Measurements from ENCODE around the gene CPEB3.
"Not testable (repeated sequence)": the region's sequence is repeated elsewhere in the genome, so short reads cannot be mapped to it uniquely, and the experiment has no call there.

The CPEB3 gene

GRCh38 chr10:92267343-92267742 lies 23.5 kb downstream of the CPEB3 start:
- no peak for DNase-seq

- DNase-seq = no peak
Observed at GRCh38 chr10:92265687-92266258, 25.1 kb downstream of the CPEB3 start.

- no peak for DNase-seq
Observed at GRCh38 chr10:92264249-92264648, 26.6 kb downstream of the CPEB3 start.

- no peak for DNase-seq
Observed at GRCh38 chr10:92263396-92263795, 27.5 kb downstream of the CPEB3 start.

GRCh38 chr10:92248566-92248965 lies 42.3 kb downstream of the CPEB3 start:
- DNase-seq = no peak

GRCh38 chr10:92244796-92245195 lies 46.1 kb downstream of the CPEB3 start:
- DNase-seq = no peak

GRCh38 chr10:92242910-92243671 lies 47.8 kb downstream of the CPEB3 start:
- DNase-seq = peak in 3 of 5 donors; percentile 7 to 10 (median 8)

GRCh38 chr10:92242380-92242779 lies 48.5 kb downstream of the CPEB3 start:
- no peak for DNase-seq

- DNase-seq = no peak
Observed at GRCh38 chr10:92241501-92241900, 49.4 kb downstream of the CPEB3 start.

- DNase-seq = no peak
Observed at GRCh38 chr10:92241158-92241500, 49.7 kb downstream of the CPEB3 start.

GRCh38 chr10:92240289-92241157 lies 50.4 kb downstream of the CPEB3 start:
- DNase-seq = peak in 2 of 5 donors; percentile 12 to 37

GRCh38 chr10:92239600-92240288 lies 51.1 kb downstream of the CPEB3 start:
- peak in 4 of 5 donors; percentile 10 to 26 (median 15) for DNase-seq

GRCh38 chr10:92239151-92239599 lies 51.7 kb downstream of the CPEB3 start:
- no peak for DNase-seq

GRCh38 chr10:92238586-92239098 lies 52.2 kb downstream of the CPEB3 start:
- no peak for DNase-seq

GRCh38 chr10:92238054-92238585 lies 52.8 kb downstream of the CPEB3 start:
- DNase-seq = no peak

- no peak for DNase-seq
Observed at GRCh38 chr10:92231196-92231595, 59.7 kb downstream of the CPEB3 start.

GRCh38 chr10:92222603-92223262 lies 68.1 kb downstream of the CPEB3 start:
- DNase-seq = no peak

GRCh38 chr10:92219559-92219958 lies 71.3 kb downstream of the CPEB3 start:
- no peak for DNase-seq

GRCh38 chr10:92218569-92218968 lies 72.3 kb downstream of the CPEB3 start:
- DNase-seq = no peak

- DNase-seq = not testable (repeated sequence)
Observed at GRCh38 chr10:92216608-92217007, 74.3 kb downstream of the CPEB3 start.

- not testable (repeated sequence) for DNase-seq
Observed at GRCh38 chr10:92215222-92215621, 75.7 kb downstream of the CPEB3 start.

GRCh38 chr10:92213049-92213448 lies 77.8 kb downstream of the CPEB3 start:
- DNase-seq = no peak

All from T-helper 1 cell (primary cell).